HG03280 (cell line): Measurements from ENCODE around the gene SLC22A1.
"Not testable (repeated sequence)": the region's sequence is repeated elsewhere in the genome, so short reads cannot be mapped to it uniquely, and the experiment has no call there.

Experiments
- ATAC-seq: cut with Tn5 transposase; IDR thresholded peaks from one replicate; pipeline ENCODE4 v1.9.1; 2021; ENCODE audit warnings: mild to moderate bottlenecking, moderate library complexity; ENCODE audit not compliant: unreplicated experiment

Gene SLC22A1

GRCh38 chr6:160121981-160122380 is 366 bp downstream of the SLC22A1 start:
- ATAC-seq = no peak

DNA sequence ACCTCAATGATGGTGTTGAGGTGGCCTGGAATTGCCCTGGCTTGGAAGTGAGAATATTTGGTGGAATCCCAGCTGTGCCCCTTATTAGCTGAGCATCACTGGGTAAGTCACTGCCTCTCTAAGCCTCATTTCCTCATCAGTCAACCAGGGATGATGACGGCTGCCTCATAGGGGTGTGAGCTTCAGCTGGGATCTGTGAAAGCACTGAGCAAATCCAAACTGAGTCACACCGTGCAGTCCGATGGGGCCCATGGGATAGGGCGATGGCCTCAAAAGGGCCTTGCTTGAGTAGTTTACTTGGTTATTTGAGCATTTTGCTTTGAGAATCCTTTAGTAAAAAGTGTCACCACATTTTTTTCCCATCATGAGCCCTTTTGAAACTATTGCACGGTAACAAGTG is 1.1 kb downstream of the SLC22A1 start:
- ATAC-seq = no peak

GRCh38 chr6:160124007-160124406 is 2.4 kb downstream of the SLC22A1 start:
- ATAC-seq = no peak

GRCh38 chr6:160124605-160125004 is 3.0 kb downstream of the SLC22A1 start:
- ATAC-seq = no peak

- not testable (repeated sequence) for ATAC-seq
These were observed 3.5 kb downstream of the SLC22A1 start for GRCh38 chr6:160125105-160125504.

DNA sequence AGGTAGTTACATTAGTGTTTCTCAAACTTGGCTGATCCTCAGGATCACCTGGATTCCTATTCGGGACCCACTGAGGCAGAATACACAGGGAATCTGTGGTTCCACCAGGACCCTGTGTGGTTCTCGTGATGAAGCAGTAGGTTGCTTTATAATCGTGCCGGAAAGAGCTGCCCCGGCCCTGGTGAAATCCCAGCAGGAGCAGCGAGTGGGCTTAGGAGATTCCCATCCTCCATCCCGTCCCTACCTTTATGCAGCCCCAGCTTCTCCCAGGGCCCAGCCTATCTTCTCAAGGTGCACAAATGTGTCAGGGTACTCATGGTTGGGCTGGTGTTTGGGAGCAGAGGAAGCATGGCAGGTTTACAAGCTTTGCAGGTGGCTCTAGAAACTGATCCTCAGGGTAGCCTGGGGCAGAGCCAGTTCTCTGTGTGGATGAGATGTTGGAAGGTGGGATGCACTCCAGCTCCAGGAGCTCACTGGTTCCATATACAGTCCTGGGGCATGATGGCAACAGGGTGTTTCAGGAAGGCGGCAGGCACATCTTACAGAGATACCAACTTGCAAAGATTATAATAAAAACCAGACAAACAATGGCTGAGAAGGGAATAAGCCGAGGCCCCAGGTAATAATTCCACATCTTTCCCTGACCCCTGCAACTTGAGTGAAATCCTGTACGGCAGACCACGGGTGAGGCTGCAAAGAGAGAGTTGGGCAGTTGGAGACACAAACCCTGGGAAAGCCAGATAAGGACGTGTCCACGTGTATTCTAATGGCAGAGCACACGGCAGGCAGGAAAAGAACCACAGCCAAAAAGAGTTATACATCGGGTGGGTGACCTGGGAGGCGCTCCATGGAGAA is 5.9 kb downstream of the SLC22A1 start:
- no peak for ATAC-seq

DNA sequence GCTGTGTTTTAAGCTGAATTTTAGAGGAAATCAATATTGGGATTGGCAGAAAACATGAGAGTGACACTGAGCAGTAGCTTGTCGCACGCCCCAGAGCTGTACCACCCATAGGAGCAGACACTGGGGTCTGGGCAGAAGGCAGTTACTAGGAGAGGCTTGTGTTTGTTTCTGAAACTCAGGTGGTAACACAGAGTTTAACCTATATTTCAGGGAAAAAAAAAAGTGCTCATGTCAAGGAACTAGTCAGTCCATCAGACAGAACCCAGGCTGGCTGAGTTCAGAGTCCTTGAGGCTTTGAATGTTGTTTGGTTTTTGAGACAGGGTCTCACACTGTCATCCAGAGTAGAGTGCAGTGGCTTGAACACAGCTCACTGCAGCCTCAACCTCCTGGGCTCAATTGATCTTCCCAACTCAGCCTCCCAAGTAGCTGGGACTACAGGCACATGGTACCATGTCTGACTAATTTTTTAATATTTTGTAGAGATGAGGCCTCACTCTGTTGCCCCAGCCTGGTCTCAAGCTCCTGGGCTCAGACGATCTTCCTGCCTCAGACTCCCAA is 6.6 kb downstream of the SLC22A1 start:
- ATAC-seq = no peak

- ATAC-seq = no peak
These were observed 7.4 kb downstream of the SLC22A1 start for GRCh38 chr6:160128879-160129516.

DNA sequence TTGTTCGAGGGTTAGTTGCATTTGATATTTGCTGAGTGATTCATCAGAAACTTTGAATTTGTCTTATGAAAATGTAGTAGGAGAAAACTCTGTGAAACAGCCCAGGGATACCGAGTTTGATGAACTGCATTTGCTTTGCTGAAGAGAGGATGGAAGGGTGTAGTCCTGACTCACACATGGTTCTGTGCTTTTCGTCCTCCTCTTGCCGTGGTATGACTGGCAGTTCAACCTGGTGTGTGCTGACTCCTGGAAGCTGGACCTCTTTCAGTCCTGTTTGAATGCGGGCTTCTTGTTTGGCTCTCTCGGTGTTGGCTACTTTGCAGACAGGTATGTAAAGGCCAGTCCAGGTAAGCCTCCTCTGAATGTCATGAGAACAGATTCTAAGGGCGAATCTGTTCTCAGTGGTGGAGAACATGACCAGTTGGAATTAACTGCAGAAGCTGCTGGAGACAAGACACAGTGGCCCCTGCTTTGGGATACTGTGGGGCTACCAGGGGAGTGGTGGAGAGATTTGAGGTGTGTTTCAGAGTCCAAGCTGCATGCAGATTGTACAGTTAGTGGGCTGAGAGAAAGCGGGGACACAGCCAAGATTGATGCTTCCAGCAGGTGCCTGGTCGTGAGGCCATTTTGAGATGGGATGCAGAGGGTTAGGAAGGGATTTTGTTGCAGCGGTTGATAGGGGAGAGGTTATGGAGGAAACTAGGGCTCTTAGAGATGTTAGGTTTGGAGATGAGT is 8.4 kb downstream of the SLC22A1 start:
- no peak for ATAC-seq

DNA sequence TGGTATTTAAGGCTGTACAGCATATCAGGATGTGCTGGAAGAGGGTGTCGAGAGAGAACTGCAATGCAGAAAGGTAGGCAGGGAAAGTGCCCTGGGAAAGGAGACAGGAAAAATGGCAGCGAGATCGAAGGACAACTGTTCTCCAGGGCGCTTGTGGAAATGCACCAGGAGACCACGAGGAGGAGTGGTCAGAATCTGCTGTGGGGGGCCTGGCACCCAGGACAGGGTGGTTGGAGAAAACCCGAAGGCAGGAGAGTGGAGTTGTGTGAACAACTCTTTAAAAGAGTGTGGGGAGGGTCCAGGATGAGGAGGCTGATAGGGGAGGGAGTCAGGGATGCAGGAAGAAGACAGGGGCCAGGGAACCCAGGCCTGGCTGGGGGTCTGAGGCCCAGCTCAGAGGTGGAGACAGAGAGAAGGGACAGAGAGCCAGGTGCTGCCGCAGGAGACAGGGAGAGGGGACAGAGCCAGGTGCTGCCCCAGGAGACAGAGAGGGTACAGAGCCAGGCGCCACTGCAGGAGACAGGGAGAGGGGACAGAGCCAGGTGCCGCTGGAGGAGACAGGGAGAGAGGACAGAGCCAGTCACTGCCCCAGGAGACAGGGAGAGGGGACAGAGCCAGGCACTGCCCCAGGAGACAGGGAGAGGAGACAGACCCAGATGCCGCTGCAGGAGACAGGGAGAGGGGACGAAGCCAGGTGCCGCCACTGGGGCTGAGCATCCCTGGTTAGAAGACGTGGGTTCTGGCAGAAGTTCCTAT is 9.3 kb downstream of the SLC22A1 start:
- no peak for ATAC-seq

GRCh38 chr6:160131636-160132296 is 10.2 kb downstream of the SLC22A1 start:
- ATAC-seq = no peak

- ATAC-seq = no peak
These were observed 10.7 kb downstream of the SLC22A1 start for GRCh38 chr6:160132297-160132637.

DNA sequence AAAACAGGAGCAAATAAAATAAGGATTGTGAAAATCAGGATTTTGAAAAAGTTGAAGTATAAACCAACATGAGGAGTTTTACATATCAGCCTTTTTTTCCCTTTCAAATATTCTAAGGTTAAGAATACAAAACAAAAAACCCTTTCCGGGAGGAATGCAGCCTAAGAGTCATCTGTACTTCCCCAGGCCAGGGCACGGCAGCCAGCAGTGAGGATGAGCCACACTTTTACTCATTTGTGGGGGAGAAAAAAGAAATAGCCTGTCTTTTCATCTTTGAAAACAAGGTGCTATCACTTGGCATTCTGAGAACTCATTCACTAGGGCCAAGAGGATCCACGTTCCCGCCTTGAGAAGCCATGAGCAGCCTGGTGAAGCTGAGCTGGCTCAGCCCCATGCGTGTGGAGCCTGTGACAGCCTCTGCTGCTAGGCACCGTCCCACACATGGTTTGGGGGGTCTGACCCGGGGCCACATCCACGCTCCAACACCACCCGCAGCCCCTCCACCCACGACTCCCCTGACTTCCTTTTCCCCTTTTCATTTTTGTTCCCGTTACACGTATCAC is 11.2 kb downstream of the SLC22A1 start:
- no peak for ATAC-seq

- no peak for ATAC-seq
These were observed 12.1 kb downstream of the SLC22A1 start for GRCh38 chr6:160133441-160134336.

GRCh38 chr6:160134337-160134751 is 12.7 kb downstream of the SLC22A1 start:
- ATAC-seq = not testable (repeated sequence)

GRCh38 chr6:160134779-160135547 is 13.3 kb downstream of the SLC22A1 start:
- ATAC-seq = no peak

DNA sequence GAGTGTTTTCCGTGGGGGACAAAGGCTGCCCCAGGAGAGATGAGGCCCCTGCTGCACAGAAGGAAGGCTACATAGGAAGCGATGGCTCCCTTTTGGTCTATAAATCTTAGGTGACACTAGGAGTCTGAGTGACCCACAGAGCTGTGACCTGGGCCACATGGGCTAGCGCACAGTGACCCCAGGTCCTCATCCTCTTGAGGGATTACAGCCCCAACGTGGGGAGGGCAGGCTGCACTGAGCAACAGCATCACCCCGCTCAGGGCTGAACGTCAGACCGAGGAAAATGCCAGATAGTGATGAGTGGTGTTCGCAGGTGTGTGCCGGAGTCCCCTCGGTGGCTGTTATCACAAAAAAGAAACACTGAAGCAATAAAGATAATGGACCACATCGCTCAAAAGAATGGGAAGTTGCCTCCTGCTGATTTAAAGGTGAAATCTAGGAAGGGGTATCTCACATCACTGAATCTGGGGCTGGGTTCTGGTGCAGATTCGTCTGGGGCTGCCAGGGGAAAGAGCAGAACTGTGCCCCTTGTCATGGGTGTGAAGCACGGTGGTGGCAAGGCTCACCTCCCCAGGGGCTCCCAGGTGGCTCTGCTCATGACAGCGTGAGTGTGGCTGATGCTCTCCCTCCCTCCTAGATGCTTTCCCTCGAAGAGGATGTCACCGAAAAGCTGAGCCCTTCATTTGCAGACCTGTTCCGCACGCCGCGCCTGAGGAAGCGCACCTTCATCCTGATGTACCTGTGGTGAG is 14.5 kb downstream of the SLC22A1 start:
- ATAC-seq = no peak
